Fibroblast of pulmonary artery (primary cell): Measurements from ENCODE around the gene CCDC71L.

Experiments used
- DNase-seq: peaks from one replicate; pipeline ENCODE4 v3.0.0-alpha.2; 2010; ENCODE audit warnings: low read depth
- H3K4me3 ChIP-seq: replicated peaks from 2 replicates; pipeline ENCODE4 v1.5.1; 2011; ENCODE audit warnings: low read depth, mild to moderate bottlenecking, control low read depth, low read length, moderate library complexity
- TF ChIP-seq, protein P1 (sequence below): IDR thresholded peaks from 2 replicates; pipeline ENCODE4 v1.5.1; 2011; ENCODE audit warnings: mild to moderate bottlenecking, control low read depth, low read length, inconsistent platforms; ENCODE audit errors: missing control alignments

CCDC71L gene

DNA sequence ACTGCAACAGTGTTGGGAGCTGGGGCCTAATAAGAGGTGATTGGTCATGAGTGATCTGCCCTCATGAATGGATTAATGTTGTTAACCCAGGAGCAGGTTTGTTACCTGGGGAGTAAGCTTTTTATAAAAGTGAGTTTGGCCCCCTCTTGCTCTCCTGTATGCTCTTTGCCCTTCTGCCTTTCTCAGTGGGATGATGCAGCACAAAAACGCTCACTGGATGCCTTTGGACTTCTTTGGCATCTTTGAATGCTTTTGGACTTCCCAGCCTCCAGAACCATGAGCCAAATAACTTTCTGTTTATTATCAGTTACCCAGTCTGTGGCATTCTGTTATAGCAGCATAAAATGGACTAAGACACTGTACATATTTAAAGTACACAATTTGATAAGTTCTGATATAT is 48.5 kb downstream of the CCDC71L start:
- no peak overlapping the region for H3K4me3 ChIP-seq
- DNase-seq: no peak
- TF ChIP-seq, protein P1, sequence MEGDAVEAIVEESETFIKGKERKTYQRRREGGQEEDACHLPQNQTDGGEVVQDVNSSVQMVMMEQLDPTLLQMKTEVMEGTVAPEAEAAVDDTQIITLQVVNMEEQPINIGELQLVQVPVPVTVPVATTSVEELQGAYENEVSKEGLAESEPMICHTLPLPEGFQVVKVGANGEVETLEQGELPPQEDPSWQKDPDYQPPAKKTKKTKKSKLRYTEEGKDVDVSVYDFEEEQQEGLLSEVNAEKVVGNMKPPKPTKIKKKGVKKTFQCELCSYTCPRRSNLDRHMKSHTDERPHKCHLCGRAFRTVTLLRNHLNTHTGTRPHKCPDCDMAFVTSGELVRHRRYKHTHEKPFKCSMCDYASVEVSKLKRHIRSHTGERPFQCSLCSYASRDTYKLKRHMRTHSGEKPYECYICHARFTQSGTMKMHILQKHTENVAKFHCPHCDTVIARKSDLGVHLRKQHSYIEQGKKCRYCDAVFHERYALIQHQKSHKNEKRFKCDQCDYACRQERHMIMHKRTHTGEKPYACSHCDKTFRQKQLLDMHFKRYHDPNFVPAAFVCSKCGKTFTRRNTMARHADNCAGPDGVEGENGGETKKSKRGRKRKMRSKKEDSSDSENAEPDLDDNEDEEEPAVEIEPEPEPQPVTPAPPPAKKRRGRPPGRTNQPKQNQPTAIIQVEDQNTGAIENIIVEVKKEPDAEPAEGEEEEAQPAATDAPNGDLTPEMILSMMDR: no peak

DNA sequence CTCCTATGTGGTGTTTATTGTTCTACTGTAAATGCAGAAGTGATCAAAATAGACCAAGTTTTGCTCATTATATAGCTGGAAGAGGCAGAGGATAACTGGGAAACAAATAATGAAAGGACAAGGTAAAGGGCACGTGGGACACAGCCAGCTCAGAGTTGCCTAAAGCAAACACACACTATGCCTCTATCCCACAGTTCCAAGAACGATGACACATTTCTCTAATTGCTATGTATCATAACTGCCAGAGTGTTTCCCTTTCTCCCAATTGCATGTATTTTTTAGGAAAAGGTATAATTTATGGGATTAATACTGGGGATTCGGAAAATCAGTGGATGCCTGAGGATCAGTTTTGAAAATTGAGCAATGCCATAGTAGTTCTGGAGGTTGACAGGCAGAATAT is 49.0 kb downstream of the CCDC71L start:
- H3K4me3 ChIP-seq: no peak overlapping the region
- TF ChIP-seq, protein P1: no peak
- no peak for DNase-seq

- TF ChIP-seq, protein P1: no peak
- peak; percentile 79 for DNase-seq
- H3K4me3 ChIP-seq: no peak overlapping the region
Measured at GRCh38 chr7:106610996-106611886, 49.7 kb downstream of the CCDC71L start.

DNA sequence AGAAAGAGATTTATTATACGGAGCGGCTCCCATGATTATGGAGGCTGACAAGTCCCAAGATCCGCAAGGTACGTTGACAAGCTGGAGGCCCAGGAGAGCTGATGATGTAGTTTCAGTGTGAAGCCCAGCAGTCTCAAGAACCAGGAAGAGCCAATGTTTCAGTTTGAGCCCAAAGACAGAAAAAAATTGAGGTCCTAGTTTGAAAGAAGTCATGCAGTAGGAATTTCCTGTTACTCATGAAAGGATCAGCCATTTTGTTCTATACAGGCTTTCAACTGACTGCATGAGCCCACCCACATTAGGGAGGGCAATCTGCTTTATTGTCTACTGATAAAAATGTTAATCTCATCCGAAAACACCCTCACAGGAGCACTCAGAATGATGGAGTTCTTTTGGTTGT is 51.5 kb downstream of the CCDC71L start:
- DNase-seq: peak; percentile 93
- TF ChIP-seq, protein P1: no peak
- no peak overlapping the region for H3K4me3 ChIP-seq

DNA sequence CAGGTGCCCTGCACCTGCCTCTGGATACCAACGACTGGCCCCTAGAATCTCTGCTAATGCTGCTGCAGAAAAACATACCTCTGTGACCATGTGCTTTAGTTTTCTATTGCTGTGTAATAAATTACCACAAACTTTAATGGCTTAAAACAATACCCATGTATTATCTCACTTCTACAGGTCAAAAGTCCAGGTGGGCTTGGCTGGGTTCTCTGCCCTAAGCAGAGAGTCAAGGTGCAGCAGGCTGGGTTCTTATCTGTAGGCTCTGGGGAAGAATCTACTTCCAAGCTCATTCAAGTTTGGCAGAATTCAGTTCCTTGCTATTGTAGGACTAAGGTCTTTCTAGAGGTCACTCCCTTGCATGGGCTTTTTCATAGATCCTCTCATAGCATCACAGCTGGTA is 52.3 kb downstream of the CCDC71L start:
- H3K4me3 ChIP-seq: no peak overlapping the region
- TF ChIP-seq, protein P1: no peak
- DNase-seq: no peak
